ENCODE measurements around the gene RASL11B.

The RASL11B gene

DNA sequence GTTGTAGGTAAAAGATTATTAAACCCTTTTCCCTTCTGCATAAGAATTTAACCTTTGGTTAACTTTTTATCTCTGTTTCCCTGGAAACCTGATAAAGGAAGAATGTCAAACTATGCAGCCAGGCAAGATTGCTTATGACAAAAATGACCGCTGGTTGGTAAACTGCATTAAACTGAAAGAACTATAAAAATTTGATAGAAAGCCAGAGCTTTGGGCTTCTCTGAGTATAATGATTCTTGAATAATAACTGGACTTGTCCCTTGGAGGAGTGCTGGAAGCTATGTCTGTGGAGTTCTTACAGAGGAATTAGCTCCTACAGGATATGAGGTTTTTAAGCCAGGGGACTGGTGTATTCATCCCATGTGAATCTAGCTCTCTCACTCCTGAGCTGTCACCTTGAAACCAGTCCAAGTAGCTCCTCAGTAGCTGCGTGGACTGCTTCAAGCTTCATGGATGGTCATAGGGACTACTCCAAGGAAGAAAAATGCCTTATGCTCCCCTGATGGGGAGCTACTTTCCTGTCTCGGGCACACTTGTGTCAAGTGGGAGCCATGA, 52.0 kb downstream of the RASL11B start:
- no peak for DNase-seq (ENCODE audit: low read depth in 2 of 2)

DNA sequence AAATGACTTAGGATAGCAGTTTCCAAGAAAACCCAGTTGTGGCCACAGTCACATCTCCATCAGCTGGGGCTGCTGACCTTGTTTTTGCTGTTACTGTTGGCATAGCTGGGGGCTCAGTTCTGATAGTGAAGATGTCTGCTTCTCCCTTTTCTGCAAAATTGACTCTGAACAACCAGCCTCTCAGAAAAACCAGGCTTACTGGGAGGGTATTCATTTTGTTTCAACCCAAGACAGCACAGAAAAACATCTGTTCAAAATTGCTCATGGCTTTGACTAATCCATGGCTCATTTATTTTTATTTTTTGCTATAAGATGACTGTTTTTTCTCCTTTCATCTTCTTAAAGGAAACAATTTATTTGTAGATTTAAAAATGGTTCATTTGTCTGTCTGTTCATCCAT, 53.1 kb downstream of the RASL11B start:
- DNase-seq (ENCODE audit: low read depth in 2 of 2), result no peak

DNA sequence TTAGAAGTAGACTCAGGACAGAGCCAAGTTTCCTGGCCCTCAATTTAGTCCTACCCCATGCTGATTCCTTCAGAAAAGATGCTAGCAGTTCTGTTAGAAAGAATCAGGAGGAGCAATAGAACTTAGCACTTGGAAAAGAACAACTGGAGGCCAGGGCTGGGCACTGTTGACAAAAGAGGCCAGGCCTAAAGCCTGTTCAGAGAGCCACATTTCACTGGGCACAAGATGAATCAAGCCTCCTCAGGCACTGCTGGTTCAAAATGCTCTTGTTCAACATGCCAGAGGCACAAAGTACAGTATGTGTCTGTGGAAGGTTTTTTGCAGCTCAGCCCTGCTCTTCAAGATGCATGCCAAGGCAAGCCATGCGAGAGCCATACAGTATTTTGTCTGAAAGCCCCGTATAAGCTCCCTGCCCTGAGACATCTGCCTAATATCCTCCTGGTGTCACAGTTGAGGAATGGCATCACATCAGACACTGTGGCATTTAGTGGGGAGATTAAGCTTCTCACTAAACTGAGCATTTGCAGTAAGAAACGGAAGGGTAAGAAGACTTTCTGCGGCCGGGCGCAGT, 53.7 kb downstream of the RASL11B start:
- no peak for DNase-seq (ENCODE audit: low read depth in 2 of 2)

Measured in stimulated activated CD8-positive, alpha-beta memory T cell treated with anti-CD3 and anti-CD28 coated beads, Interleukin-2, amount 100 ng/mL, for 48 hours (primary cell).